SK-N-SH (cell line): ENCODE data around the gene EEF1A2.

Experiments used
- RAD21 ChIP-seq: IDR thresholded peaks from 2 replicates; pipeline ENCODE4 v1.6.1; 2012; ENCODE audit warnings: mild to moderate bottlenecking, low read length
- TF ChIP-seq, protein P1 (sequence below): fragments of 200-600 bp; sonication (generic); IDR thresholded peaks from 2 replicates; pipeline ENCODE4 v1.6.1; 2017; ENCODE audit warnings: antibody characterized with exemption, mild to moderate bottlenecking, moderate library complexity
- TF ChIP-seq, protein P2 (sequence below): IDR thresholded peaks from 2 replicates; pipeline ENCODE4 v1.4.0; 2012; ENCODE audit warnings: low read depth, borderline replicate concordance

DNA sequence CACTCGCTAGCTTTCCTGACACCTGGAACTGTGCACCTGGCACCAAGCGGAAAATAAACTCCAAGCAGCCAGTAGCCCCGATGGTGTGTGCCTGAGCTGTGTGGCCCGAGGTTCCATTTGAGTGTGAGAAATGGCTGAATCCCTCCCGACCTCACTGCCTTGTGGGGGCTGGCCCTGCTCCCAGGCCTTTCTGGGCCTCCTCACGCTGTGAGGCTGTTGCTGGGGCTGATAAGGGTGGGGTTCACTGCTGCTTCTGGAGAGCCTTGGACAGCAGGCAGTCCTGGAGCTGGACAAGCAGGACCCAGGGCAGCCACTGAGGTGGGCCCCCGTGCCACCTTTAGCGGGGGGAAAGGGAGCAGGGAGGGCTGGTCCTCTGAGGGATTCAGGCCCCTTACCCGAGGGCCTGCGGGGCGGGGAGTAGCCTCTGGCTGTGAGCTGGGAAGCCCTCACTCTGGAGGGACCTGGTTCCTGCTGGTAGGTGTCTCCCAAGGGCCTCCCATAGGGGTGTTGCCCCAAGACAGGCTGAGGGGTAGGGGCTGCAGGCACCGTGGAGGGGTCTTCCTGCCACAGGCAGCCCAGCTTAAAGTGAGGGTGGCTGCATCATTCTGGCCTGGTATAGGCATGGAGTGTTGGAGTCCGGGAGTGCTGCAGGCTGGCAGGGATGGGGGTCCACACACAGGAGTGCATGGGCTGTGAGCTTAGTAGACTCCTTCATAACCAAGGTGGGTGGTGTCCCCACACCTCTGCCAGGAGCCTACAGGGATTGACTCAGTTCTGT, 23.4 kb upstream of the EEF1A2 start:
- TF ChIP-seq, protein P1, sequence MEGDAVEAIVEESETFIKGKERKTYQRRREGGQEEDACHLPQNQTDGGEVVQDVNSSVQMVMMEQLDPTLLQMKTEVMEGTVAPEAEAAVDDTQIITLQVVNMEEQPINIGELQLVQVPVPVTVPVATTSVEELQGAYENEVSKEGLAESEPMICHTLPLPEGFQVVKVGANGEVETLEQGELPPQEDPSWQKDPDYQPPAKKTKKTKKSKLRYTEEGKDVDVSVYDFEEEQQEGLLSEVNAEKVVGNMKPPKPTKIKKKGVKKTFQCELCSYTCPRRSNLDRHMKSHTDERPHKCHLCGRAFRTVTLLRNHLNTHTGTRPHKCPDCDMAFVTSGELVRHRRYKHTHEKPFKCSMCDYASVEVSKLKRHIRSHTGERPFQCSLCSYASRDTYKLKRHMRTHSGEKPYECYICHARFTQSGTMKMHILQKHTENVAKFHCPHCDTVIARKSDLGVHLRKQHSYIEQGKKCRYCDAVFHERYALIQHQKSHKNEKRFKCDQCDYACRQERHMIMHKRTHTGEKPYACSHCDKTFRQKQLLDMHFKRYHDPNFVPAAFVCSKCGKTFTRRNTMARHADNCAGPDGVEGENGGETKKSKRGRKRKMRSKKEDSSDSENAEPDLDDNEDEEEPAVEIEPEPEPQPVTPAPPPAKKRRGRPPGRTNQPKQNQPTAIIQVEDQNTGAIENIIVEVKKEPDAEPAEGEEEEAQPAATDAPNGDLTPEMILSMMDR: no peak
- TF ChIP-seq, protein P2, sequence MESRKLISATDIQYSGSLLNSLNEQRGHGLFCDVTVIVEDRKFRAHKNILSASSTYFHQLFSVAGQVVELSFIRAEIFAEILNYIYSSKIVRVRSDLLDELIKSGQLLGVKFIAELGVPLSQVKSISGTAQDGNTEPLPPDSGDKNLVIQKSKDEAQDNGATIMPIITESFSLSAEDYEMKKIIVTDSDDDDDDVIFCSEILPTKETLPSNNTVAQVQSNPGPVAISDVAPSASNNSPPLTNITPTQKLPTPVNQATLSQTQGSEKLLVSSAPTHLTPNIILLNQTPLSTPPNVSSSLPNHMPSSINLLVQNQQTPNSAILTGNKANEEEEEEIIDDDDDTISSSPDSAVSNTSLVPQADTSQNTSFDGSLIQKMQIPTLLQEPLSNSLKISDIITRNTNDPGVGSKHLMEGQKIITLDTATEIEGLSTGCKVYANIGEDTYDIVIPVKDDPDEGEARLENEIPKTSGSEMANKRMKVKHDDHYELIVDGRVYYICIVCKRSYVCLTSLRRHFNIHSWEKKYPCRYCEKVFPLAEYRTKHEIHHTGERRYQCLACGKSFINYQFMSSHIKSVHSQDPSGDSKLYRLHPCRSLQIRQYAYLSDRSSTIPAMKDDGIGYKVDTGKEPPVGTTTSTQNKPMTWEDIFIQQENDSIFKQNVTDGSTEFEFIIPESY: no peak
- TF ChIP-seq RAD21: no peak
